HL-60 (cell line): Measurements from ENCODE around the gene DHX38.

Source experiments
- DNase-seq, 2 experiments: peaks; one replicate each; pipeline ENCODE4 v3.0.0-alpha.2; 2010 to 2020; ENCODE audit warnings: low read depth in 1 of 2, low spot score in 1 of 2
- H3K27ac ChIP-seq: fragments of 250-450 bp; sonication (Bioruptor Pico); replicated peaks from 2 replicates; pipeline ENCODE4 v1.5.1; 2020; ENCODE audit warnings: mild to moderate bottlenecking, moderate library complexity
- H3K27me3 ChIP-seq: fragments of 250-450 bp; sonication (Bioruptor Pico); 2 replicates; pipeline ENCODE4 v1.5.1; 2021; ENCODE audit warnings: mild to moderate bottlenecking, moderate library complexity; ENCODE audit not compliant: insufficient read depth, poor library complexity, severe bottlenecking
- H3K4me3 ChIP-seq: replicated peaks from 2 replicates; pipeline ENCODE4 v1.5.1; 2011; ENCODE audit warnings: mild to moderate bottlenecking, control low read depth, low read length; ENCODE audit not compliant: insufficient read depth
- GABPA ChIP-seq: IDR thresholded peaks from 2 replicates; pipeline ENCODE4 v1.6.1; 2012; ENCODE audit warnings: low read depth
- POLR2AphosphoS5 ChIP-seq: IDR thresholded peaks from 2 replicates; pipeline ENCODE4 v1.6.1; 2012; ENCODE audit warnings: low read depth
- REST ChIP-seq: IDR thresholded peaks from 2 replicates; pipeline ENCODE4 v1.6.1; 2012; ENCODE audit warnings: low read depth; ENCODE audit not compliant: insufficient replicate concordance
- SPI1 ChIP-seq: IDR thresholded peaks from 2 replicates; pipeline ENCODE4 v1.6.1; 2012; ENCODE audit warnings: low read depth, mild to moderate bottlenecking, borderline replicate concordance
- TF ChIP-seq, protein P1 (sequence below): IDR thresholded peaks from one replicate; pipeline ENCODE4 v1.5.1; 2011; ENCODE audit warnings: low read length, control low read depth, inconsistent platforms; ENCODE audit not compliant: insufficient read depth

DHX38 gene

DNA sequence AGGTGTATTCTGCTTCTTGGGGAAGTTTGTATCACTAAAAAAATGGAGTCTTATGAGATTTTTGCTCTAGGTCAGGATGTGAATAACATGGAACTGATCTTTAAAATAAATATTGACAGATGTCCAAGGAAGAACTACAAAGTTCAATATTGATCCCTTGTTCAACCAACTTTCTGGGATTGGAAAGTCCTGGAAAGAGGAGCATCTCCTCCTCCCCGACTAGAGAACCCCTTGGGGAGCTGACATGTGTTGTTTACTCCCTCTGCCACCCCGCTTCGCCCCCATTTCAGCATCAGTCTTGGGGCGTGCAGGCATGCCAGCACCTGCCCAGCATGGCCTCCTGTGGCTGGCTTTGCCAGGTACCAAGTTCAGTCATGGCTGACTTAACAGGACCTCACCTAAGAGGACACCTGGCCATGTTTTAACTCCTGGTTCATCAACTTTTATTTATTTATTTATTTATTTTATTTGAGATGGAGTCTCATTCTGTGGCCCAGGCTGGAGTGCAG is 44.5 kb downstream of the DHX38 start:
- no peak for DNase-seq
- TF ChIP-seq POLR2AphosphoS5, result no peak
- TF ChIP-seq REST, result no peak
- H3K27ac ChIP-seq, result no peak overlapping the region
- no peak overlapping the region for H3K4me3 ChIP-seq
- H3K27me3 ChIP-seq, result no peaks in the 10 kb centered on the region

DNA sequence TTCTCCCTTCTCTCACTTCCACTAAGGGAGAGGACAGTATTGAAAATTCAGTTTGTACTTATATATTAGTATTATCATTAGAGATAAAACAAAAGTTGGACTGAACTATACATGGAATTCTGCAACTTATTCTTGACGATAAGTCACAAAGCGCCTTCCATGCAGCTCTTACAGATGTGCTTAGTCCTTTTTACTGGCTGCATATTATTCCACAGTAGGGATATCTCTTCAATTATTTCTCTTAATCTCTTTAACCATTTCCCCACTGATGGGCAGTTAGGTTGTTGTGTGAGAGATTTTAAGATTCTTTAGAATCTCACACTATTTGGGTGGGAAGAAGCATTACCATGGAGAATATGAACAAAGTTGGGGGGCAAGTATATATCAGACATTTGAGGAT is 46.3 kb downstream of the DHX38 start:
- H3K27ac ChIP-seq, result no peak overlapping the region
- no peaks in the 10 kb centered on the region for H3K27me3 ChIP-seq
- no peak overlapping the region for H3K4me3 ChIP-seq
- DNase-seq, result no peak
- TF ChIP-seq POLR2AphosphoS5, result no peak
- no peak for TF ChIP-seq REST
- TF ChIP-seq, protein P1, sequence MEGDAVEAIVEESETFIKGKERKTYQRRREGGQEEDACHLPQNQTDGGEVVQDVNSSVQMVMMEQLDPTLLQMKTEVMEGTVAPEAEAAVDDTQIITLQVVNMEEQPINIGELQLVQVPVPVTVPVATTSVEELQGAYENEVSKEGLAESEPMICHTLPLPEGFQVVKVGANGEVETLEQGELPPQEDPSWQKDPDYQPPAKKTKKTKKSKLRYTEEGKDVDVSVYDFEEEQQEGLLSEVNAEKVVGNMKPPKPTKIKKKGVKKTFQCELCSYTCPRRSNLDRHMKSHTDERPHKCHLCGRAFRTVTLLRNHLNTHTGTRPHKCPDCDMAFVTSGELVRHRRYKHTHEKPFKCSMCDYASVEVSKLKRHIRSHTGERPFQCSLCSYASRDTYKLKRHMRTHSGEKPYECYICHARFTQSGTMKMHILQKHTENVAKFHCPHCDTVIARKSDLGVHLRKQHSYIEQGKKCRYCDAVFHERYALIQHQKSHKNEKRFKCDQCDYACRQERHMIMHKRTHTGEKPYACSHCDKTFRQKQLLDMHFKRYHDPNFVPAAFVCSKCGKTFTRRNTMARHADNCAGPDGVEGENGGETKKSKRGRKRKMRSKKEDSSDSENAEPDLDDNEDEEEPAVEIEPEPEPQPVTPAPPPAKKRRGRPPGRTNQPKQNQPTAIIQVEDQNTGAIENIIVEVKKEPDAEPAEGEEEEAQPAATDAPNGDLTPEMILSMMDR, result no peak
- no peak for TF ChIP-seq GABPA
- no peak for TF ChIP-seq SPI1

- Histone ChIP-seq H3K4me3 (no peak overlapping the region), H3K27ac (no peak overlapping the region), H3K27me3 (no peaks in the 10 kb centered on the region)
- no peak for DNase-seq
- no peak for TF ChIP-seq REST
These were observed 48.8 kb downstream of the DHX38 start for GRCh38 chr16:72142476-72142875.

DNA sequence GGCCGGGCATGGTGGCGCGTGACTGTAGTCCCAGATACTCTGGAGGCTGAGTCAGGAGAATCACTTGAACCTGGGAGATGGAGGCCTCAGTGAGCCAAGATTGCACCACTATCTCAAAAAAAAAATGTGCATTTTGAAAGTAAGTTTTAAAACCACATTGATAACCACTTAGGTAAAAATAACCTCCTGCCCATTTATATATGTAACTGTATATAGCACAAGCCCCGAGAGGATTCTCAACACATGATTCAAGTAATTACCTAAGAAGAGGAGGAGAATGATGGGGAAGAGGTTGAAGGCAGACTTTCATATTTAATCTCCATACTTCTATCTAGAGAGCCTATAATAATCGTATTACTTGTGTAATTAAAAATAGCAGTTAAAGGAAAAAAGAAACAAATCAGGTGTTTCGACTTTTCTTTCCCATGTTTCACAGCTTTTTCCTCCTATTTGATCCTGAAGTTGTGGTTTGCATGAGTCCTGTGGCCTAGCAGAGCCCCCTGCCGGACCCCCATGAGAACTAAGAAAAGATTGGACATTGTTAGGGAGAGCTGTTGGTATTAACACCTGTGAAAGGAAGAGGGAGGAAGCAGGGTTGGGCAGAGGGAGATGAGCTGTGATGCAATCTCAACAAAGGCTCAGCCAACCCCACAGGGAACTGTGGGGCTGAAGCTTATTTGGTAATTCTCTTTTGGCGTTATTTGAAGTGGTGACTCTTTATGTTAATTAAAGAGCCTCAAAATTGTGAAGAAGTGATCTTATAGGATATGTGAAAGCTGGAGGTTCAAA is 56.2 kb downstream of the DHX38 start:
- H3K4me3 ChIP-seq, result no peak overlapping the region
- H3K27me3 ChIP-seq, result no peaks in the 10 kb centered on the region
- peak; percentile 25 to 44 for DNase-seq
- H3K27ac ChIP-seq, result no peak overlapping the region
- TF ChIP-seq SPI1, result no peak
- no peak for TF ChIP-seq REST
- TF ChIP-seq GABPA, result no peak
- TF ChIP-seq, protein P1, result no peak
- no peak for TF ChIP-seq POLR2AphosphoS5
